ENCODE results near the gene RBM19. TPM values are rescaled to one million over a fixed set of nuclear protein-coding genes. Genes with fewer than 3 reads are reported as not detected.
"Not testable (repeated sequence)": the region's sequence is repeated elsewhere in the genome, so short reads cannot be mapped to it uniquely, and the experiment has no call there.

RBM19 gene
- total RNA-seq, 1 donor from 2014 or later, result 33.6 TPM

DNA sequence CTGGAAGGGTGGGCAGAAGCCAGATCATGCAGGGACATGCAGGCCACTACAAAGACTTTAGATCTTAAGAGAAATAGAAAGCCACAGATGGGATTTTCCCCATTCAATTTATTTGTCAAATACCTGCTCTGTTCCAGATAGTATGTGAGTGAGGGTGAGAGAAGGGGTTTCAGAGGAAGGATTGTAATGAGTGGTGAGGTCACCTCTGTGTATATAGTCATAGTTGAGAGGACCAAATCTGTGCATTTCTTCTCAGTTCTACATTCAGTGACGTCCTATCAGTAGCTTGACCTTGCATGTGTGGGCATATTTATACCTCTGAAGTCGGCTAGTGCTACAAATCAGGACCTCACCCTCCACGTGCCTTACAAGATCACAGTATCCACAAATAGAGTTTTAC lies 31.2 kb upstream of the RBM19 start:
- Histone ChIP-seq H3K4me3 (no peak overlapping the region), H3K4me1 (no peaks in the 10 kb centered on the region), H3K27me3 (ENCODE audit: low read depth) (peaks cover 19% of the 10 kb centered on the region), H3K9me3 (no peaks in the 10 kb centered on the region), H3K36me3 (no peaks in the 10 kb centered on the region), H3K27ac (no peak overlapping the region)
- intact Hi-C loops (cut with DNase I), result no loop called here
- DNase-seq (no peak), ATAC-seq (no peak)
- TF ChIP-seq, protein P1, sequence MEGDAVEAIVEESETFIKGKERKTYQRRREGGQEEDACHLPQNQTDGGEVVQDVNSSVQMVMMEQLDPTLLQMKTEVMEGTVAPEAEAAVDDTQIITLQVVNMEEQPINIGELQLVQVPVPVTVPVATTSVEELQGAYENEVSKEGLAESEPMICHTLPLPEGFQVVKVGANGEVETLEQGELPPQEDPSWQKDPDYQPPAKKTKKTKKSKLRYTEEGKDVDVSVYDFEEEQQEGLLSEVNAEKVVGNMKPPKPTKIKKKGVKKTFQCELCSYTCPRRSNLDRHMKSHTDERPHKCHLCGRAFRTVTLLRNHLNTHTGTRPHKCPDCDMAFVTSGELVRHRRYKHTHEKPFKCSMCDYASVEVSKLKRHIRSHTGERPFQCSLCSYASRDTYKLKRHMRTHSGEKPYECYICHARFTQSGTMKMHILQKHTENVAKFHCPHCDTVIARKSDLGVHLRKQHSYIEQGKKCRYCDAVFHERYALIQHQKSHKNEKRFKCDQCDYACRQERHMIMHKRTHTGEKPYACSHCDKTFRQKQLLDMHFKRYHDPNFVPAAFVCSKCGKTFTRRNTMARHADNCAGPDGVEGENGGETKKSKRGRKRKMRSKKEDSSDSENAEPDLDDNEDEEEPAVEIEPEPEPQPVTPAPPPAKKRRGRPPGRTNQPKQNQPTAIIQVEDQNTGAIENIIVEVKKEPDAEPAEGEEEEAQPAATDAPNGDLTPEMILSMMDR (IDR thresholded peaks at IDR 0.05), result no peak

DNA sequence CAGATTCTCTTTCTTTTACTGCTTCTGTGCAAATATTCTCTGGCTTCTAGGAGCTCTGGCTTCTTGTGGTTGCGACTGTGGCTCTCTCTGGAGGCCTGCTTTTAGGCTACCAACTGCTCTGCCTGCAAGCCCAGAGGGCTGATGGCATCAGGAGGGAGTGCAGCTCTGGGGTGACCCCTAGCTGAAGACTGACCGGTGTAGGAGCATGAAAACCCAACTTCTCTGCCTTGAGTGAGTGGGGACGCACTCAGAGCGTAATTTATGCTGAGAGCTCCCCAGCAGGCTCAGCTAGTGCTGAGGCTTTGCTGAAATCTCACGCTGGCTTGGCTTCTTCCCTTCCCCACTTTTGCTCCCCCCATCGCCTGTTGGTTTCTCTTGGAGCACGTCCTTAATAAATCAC lies 29.9 kb upstream of the RBM19 start:
- ATAC-seq, result no peak

DNA sequence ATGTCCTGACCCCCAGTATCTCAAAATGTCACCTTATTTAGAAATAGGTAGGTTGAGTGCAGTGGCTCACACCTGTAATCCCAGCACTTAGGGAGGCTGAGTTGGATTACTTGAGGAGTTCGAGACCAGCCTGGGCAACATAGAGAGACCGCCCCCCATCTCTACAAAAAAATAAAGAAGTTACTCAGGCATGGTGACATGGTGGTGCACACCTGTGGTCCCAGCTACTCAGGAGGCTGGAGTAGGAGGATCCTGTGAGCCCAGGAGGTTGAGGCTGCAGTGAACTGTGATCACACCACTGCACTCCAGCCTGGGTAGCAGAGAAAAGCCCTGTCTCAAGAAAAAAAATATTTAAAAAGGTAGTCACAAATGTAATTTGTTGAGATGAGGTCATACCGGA lies 27.9 kb upstream of the RBM19 start:
- TF ChIP-seq, protein P1 (IDR thresholded peaks at IDR 0.05), result no peak
- DNase-seq, result no peak
- Histone ChIP-seq H3K4me1 (no peaks in the 10 kb centered on the region), H3K36me3 (no peaks in the 10 kb centered on the region), H3K9me3 (no peaks in the 10 kb centered on the region), H3K27me3 (ENCODE audit: low read depth) (peaks cover 35% of the 10 kb centered on the region), H3K27ac (no peak overlapping the region), H3K4me3 (no peak overlapping the region)
- intact Hi-C loops (cut with DNase I), result no loop called here
- no peak for ATAC-seq

More for the DNA sequence above, 29.9 kb upstream of the RBM19 start:
- H3K36me3 ChIP-seq, result no peaks in the 10 kb centered on the region
- intact Hi-C loops (cut with DNase I), result no loop called here
- no peak for DNase-seq
- no peak overlapping the region for H3K27ac ChIP-seq
- H3K4me3 ChIP-seq, result no peak overlapping the region
- no peaks in the 10 kb centered on the region for H3K4me1 ChIP-seq
- TF ChIP-seq, protein P1 (IDR thresholded peaks at IDR 0.05), result no peak
- H3K9me3 ChIP-seq, result no peaks in the 10 kb centered on the region
- peaks cover 30% of the 10 kb centered on the region for H3K27me3 ChIP-seq (ENCODE audit: low read depth)

DNA sequence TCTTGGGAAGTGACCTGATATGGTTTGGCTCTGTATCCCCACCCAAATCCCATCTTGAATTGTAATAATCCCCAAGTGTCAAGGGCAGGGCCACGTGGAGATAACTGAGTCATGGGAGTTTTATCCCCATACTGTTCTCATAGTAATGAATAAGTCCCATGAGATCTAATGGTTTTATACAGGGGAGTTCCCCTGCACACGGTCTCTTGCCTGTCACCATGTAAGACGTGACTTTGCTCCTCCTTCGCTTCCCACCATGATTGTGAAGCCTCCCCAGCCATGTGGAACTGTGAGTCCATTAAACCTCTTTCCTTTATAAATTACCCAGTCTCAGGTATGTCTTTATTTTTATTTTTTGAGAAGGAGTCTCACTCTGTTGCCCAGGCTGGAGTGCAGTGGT lies 26.6 kb upstream of the RBM19 start:
- ATAC-seq; H3K27ac ChIP-seq; H3K36me3 ChIP-seq; H3K4me3 ChIP-seq; H3K9me3 ChIP-seq; intact Hi-C loops (cut with DNase I); DNase-seq; H3K4me1 ChIP-seq: not testable (repeated sequence)
- peaks cover 40% of the 10 kb centered on the region for H3K27me3 ChIP-seq (ENCODE audit: low read depth)

DNA sequence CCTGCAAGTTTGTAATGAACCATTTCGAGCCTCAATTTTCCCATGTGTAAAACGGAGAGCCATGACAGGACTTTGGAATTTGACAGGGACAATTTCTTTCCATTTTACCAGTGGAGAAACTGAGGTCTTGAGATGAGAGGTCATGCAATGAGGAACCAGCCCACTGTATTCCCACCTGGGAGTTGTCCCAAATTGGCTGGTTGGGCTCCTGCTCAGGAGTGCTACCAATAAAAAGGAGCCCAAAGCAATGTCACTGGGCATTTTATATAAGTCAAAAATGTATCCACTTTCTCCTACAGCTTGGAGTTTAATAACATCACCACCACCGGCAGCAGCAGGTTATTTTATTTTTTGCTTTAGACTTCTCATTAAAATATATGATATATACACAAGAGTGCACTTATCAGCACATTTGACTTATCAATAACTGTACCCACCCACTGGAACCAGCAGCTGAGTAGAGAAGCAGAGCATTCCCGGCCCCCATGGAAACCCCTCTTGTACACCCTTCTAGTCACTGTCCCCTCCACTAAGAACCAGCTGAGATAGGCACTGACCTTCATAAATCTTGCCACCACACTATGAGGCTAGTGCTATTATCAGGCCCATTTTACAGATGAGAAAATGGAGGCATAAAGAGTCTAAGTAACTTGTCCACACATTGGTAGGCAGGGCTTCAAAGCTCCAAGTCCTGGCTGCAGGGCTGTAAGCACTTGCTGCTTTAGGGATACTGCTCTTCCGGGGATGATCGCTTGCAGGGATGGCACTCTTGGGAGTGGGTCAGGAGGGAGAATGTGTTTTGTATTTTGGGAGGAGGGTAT lies 25.3 kb upstream of the RBM19 start:
- ATAC-seq, result no peak
- TF ChIP-seq, protein P1 (IDR thresholded peaks at IDR 0.05), result no peak
- intact Hi-C loops (cut with DNase I), result no loop called here
- no peak for DNase-seq
- peaks cover 43% of the 10 kb centered on the region for H3K27me3 ChIP-seq (ENCODE audit: low read depth)
- no peaks in the 10 kb centered on the region for H3K9me3 ChIP-seq
- no peak overlapping the region for H3K4me3 ChIP-seq
- no peak overlapping the region for H3K27ac ChIP-seq
- no peaks in the 10 kb centered on the region for H3K36me3 ChIP-seq
- no peaks in the 10 kb centered on the region for H3K4me1 ChIP-seq
